Stimulated activated CD8-positive, alpha-beta memory T cell treated with anti-CD3 and anti-CD28 coated beads, Interleukin-12 subunit alpha, Interleukin-12 subunit beta, amount 100 ng/mL, for 1 hour (primary cell): Measurements from ENCODE around the gene ZBTB20.
A peak's percentile ranks its signal among the peaks of the same experiment; 100 is the strongest.
"Not testable (repeated sequence)": the region's sequence is repeated elsewhere in the genome, so short reads cannot be mapped to it uniquely, and the experiment has no call there.

ENCODE experiments used
- DNase-seq: peaks from one replicate; pipeline ENCODE4 v3.0.0-alpha.2; 2020; ENCODE audit warnings: low read depth

ZBTB20 gene

GRCh38 chr3:114830652-114831051 is 316.4 kb downstream of the ZBTB20 start:
- DNase-seq, result no peak

GRCh38 chr3:114829783-114830182 is 317.3 kb downstream of the ZBTB20 start:
- no peak for DNase-seq

GRCh38 chr3:114827495-114827894 is 319.6 kb downstream of the ZBTB20 start:
- DNase-seq, result no peak

- DNase-seq, result no peak
Measured at GRCh38 chr3:114824014-114824413, 323.1 kb downstream of the ZBTB20 start.

- no peak for DNase-seq
Measured at GRCh38 chr3:114823061-114823460, 324.0 kb downstream of the ZBTB20 start.

- DNase-seq, result no peak
Measured at GRCh38 chr3:114816052-114816451, 331.0 kb downstream of the ZBTB20 start.

- not testable (repeated sequence) for DNase-seq
Measured at GRCh38 chr3:114812541-114813238, 334.4 kb downstream of the ZBTB20 start.

- DNase-seq, result peak; percentile 8
Measured at GRCh38 chr3:114809668-114810413, 337.2 kb downstream of the ZBTB20 start.

GRCh38 chr3:114804099-114804498 is 343.0 kb downstream of the ZBTB20 start:
- DNase-seq, result no peak

- no peak for DNase-seq
Measured at GRCh38 chr3:114803042-114803695, 343.9 kb downstream of the ZBTB20 start.

- DNase-seq, result no peak
Measured at GRCh38 chr3:114800272-114801031, 346.6 kb downstream of the ZBTB20 start.

GRCh38 chr3:114799816-114800215 is 347.3 kb downstream of the ZBTB20 start:
- DNase-seq, result no peak

GRCh38 chr3:114796796-114797195 is 350.3 kb downstream of the ZBTB20 start:
- DNase-seq, result no peak

GRCh38 chr3:114794894-114795630 is 352.0 kb downstream of the ZBTB20 start:
- no peak for DNase-seq

GRCh38 chr3:114792159-114792918 is 354.7 kb downstream of the ZBTB20 start:
- DNase-seq, result no peak

- DNase-seq, result no peak
Measured at GRCh38 chr3:114790752-114791151, 356.3 kb downstream of the ZBTB20 start.

GRCh38 chr3:114789803-114790202 is 357.3 kb downstream of the ZBTB20 start:
- DNase-seq, result no peak

GRCh38 chr3:114775395-114775794 is 371.7 kb downstream of the ZBTB20 start:
- DNase-seq, result no peak

- no peak for DNase-seq
Measured at GRCh38 chr3:114770874-114771273, 376.2 kb downstream of the ZBTB20 start.

- DNase-seq, result no peak
Measured at GRCh38 chr3:114764056-114764492, 383.0 kb downstream of the ZBTB20 start.

GRCh38 chr3:114762144-114762543 is 384.9 kb downstream of the ZBTB20 start:
- DNase-seq, result no peak
